HepG2 (cell line): ENCODE measurements around the gene NDRG2. TPM values are rescaled to one million over a fixed set of nuclear protein-coding genes. Genes with fewer than 3 reads are reported as not detected.

Source experiments
- ASH2L ChIP-seq: fragments of 300-600, 200-600 bp; sonication (generic); IDR thresholded peaks from 2 replicates; pipeline ENCODE4 v1.7.0; 2017; ENCODE audit warnings: low read depth, mild to moderate bottlenecking, moderate library complexity, mixed read lengths, low read length; ENCODE audit not compliant: insufficient read length
- BRF2 ChIP-seq: sonication (generic); formaldehyde crosslinking; IDR thresholded peaks from 2 replicates; pipeline ENCODE4 v1.8.1; 2022; ENCODE audit warnings: mild to moderate bottlenecking, missing genetic modification reagents
- CREM ChIP-seq, 2 experiments: sonication (generic) in 1 of 2; formaldehyde crosslinking in 1 of 2; IDR thresholded peaks; 2 replicates each; pipeline versions ENCODE4 v1.4.0 to v1.6.1; 2016 to 2020; ENCODE audit warnings: antibody characterized with exemption in 1 of 2, mild to moderate bottlenecking in 1 of 2, missing genetic modification reagents in 1 of 2
- MAZ ChIP-seq, 2 experiments: sonication (generic) in 1 of 2; formaldehyde crosslinking in 1 of 2; IDR thresholded peaks; 2 replicates each; pipeline versions ENCODE4 v1.5.0 to v1.6.1; 2012 to 2020; ENCODE audit warnings: low read depth in 2 of 2, mild to moderate bottlenecking in 2 of 2, borderline replicate concordance in 1 of 2, improper control_type of control experiment in 1 of 2, low read length in 1 of 2, missing genetic modification reagents in 1 of 2, moderate library complexity in 1 of 2
- MYC ChIP-seq: sonication (generic); formaldehyde crosslinking; IDR thresholded peaks from 2 replicates; pipeline ENCODE4 v1.9.0; 2021; ENCODE audit warnings: missing genetic modification reagents, borderline replicate concordance
- NKX3-1 ChIP-seq: sonication (generic); formaldehyde crosslinking; IDR thresholded peaks from 2 replicates; pipeline ENCODE4 v1.5.0; 2020; ENCODE audit warnings: missing genetic modification reagents
- TBX2 ChIP-seq: sonication (generic); formaldehyde crosslinking; IDR thresholded peaks from 2 replicates; pipeline ENCODE4 v1.5.0; 2020; ENCODE audit warnings: missing genetic modification reagents, mild to moderate bottlenecking, borderline replicate concordance
- ZFP1 ChIP-seq: IDR thresholded peaks from 2 replicates; pipeline ENCODE4 v1.6.1; 2016
- ZNF281 ChIP-seq: sonication (generic); formaldehyde crosslinking; IDR thresholded peaks from 2 replicates; pipeline ENCODE4 v1.4.0; 2020; ENCODE audit warnings: missing genetic modification reagents, borderline replicate concordance
- ZNF329 ChIP-seq: sonication (generic); formaldehyde crosslinking; IDR thresholded peaks from 2 replicates; pipeline ENCODE4 v1.9.0; 2021; ENCODE audit warnings: low read depth, mild to moderate bottlenecking, missing genetic modification reagents
- ZNF550 ChIP-seq: sonication (generic); formaldehyde crosslinking; IDR thresholded peaks from 2 replicates; pipeline ENCODE4 v1.4.0; 2020; ENCODE audit warnings: mild to moderate bottlenecking, missing genetic modification reagents, borderline replicate concordance
- polyA plus RNA-seq, 8 experiments: library from polyadenylated mRNA; depleted of rRNA in 3 of 8; stranded (reverse) in 7 of 8; unstranded in 1 of 8; fragments of >200 nt; fragmentation: Illumina TruSeq in 4 of 8; extraction: Trizol in 4 of 8; gene quantifications; 2 replicates each; pipeline versions ENCODE4 v1.2.1 to v1.2.3, GENCODE V29; 2011 to 2016; ENCODE audit warnings: low read depth in 4 of 8, missing spikeins in 1 of 8, mixed read lengths in 1 of 8; ENCODE audit not compliant: insufficient read depth in 1 of 8
- total RNA-seq, 5 experiments: library from RNA; depleted of rRNA; stranded (reverse); fragments of >200 nt; fragmentation: Illumina TruSeq; extraction: Trizol; gene quantifications; 2 replicates each; pipeline ENCODE4 v1.2.3, GENCODE V29; 2016; ENCODE audit warnings: low read depth in 1 of 5

The NDRG2 gene
- total and polyA plus RNA-seq, 2 of the 13 experiments (the other 11 are each of a cell fraction or from before 2014, with no cell fraction given) = 27.2 to 189 TPM

GRCh38 chr14:20971705-20972021 lies 53.2 kb downstream of the NDRG2 start (continued):
- TF ChIP-seq ZNF281 (CRISPR knock-in tag) (peak; percentile 33; the same call in 1 of the 2 replicates), ZFP1 (CRISPR knock-in tag) (peak; percentile 11; the same call in 1 of the 2 replicates), ASH2L (peak; percentile 6), MAZ (IDR thresholded peaks at IDR 0.05; ENCODE audit: borderline replicate concordance, low read depth, low read length) (no peak), MAZ (CRISPR knock-in tag; IDR thresholded peaks at IDR 0.05; ENCODE audit: low read depth) (peak; percentile 63; the same call in 1 of the 2 replicates), NKX3-1 (CRISPR knock-in tag) (no peak), ZNF550 (CRISPR knock-in tag) (no peak), ZNF329 (CRISPR knock-in tag) (peak; percentile 74; the same call in 1 of the 2 replicates), MYC (CRISPR knock-in tag) (0 out of 2 replicates have a peak, but pooled peaks have one; percentile 8), TBX2 (CRISPR knock-in tag) (peak; percentile 28; the same call in 1 of the 2 replicates), CREM (IDR thresholded peaks at IDR 0.05) (no peak), CREM (CRISPR knock-in tag; IDR thresholded peaks at IDR 0.05) (no peak), BRF2 (no peak)
